GM12878 (cell line): ENCODE measurements around the gene ARHGAP26. TPM values are rescaled to one million over a fixed set of nuclear protein-coding genes. Genes with fewer than 3 reads are reported as not detected.
A peak's percentile ranks its signal among the peaks of the same experiment; 100 is the strongest.

Experiments
- ATAC-seq: fragments of 200-7000 bp; cut with Tn5 transposase; 3 replicates; pipeline ENCODE4 v1.9.1; 2020; ENCODE audit warnings: mild to moderate bottlenecking, moderate library complexity
- BruUV-seq: library from RNA; stranded (reverse); fragments of 400-500 nt; replicated peaks from 2 replicates; lab custom pipeline; 2021; lab: Mats Ljungman, UMichigan
- CTCF ChIA-PET: fragments of 300-600 bp; sonication (Branson Sonifier 250); formaldehyde crosslinking; extraction: SDS; loops from one replicate; lab custom pipeline; 2021; ENCODE audit warnings: inconsistent platforms; lab: Yijun Ruan, JAX
- POLR2A ChIA-PET: fragments of 350-600 bp; formaldehyde crosslinking; extraction: SDS; loops from one replicate; lab custom pipeline; 2021; ENCODE audit warnings: inconsistent platforms; lab: Charles Lee
- RAD21 ChIA-PET: fragments of 300-600 bp; sonication (Branson Sonifier 250); formaldehyde crosslinking; loops from one replicate; lab custom pipeline; 2023; ENCODE audit warnings: antibody characterized with exemption; ENCODE audit not compliant: unreplicated experiment; lab: Charles Lee
- SMC1A ChIA-PET: fragments of 300-600 bp; sonication (Branson Sonifier 250); formaldehyde crosslinking; loops from one replicate; lab custom pipeline; 2023; ENCODE audit not compliant: unreplicated experiment, uncharacterized antibody; lab: Charles Lee
- DNase-seq: peaks from one replicate; pipeline ENCODE4 v3.0.0-alpha.2; 2011; ENCODE audit warnings: low read depth, low spot score
- FAIRE-seq: peaks from 3 replicates; lab custom pipeline; 2011; peaks lifted over from hg19 to GRCh38; lab: Jason Lieb, UNC
- H2AFZ ChIP-seq: 2 replicates; pipeline ENCODE4 v1.6.0; 2011; ENCODE audit warnings: low read depth, low read length, control low read depth; ENCODE audit not compliant: control insufficient read depth
- H3K27ac ChIP-seq: 2 replicates; pipeline ENCODE4 v1.5.1; 2011; ENCODE audit warnings: control low read depth; ENCODE audit not compliant: control insufficient read depth, insufficient read depth
- H3K27me3 ChIP-seq, 2 experiments: replicated peaks in 1 of 2; 2 replicates each; pipeline versions ENCODE4 v1.6.0 to v1.6.1; 2011; ENCODE audit warnings: low read length in 1 of 2; ENCODE audit not compliant: control insufficient read depth in 2 of 2, insufficient read depth in 2 of 2
- H3K36me3 ChIP-seq, 2 experiments: 2 replicates each; pipeline ENCODE4 v1.5.1; 2011; ENCODE audit warnings: low read length in 1 of 2; ENCODE audit not compliant: control insufficient read depth in 2 of 2, insufficient read depth in 2 of 2
- H3K4me1 ChIP-seq: 2 replicates; pipeline ENCODE4 v1.6.1; 2011; ENCODE audit warnings: mild to moderate bottlenecking, low read length, moderate library complexity, mixed read lengths; ENCODE audit not compliant: control insufficient read depth, insufficient read depth
- H3K4me2 ChIP-seq: 2 replicates; pipeline ENCODE4 v1.6.0; 2011; ENCODE audit warnings: control low read depth; ENCODE audit not compliant: control insufficient read depth, insufficient read depth
- H3K4me3 ChIP-seq: fragments of 200-600 bp; sonication (generic); 2 replicates; pipeline ENCODE4 v1.5.1; 2016
- H3K79me2 ChIP-seq: 2 replicates; pipeline ENCODE4 v1.6.0; 2011; ENCODE audit warnings: low read length; ENCODE audit not compliant: control insufficient read depth, insufficient read depth
- H3K9ac ChIP-seq: 2 replicates; pipeline ENCODE4 v1.8.0; 2011; ENCODE audit warnings: low read length, control low read depth, mixed read lengths; ENCODE audit not compliant: control insufficient read depth, insufficient read depth
- H3K9me3 ChIP-seq: replicated peaks from 3 replicates; pipeline ENCODE4 v1.5.1; 2011; ENCODE audit warnings: mild to moderate bottlenecking, low read length; ENCODE audit not compliant: control insufficient read depth, insufficient read depth
- H4K20me1 ChIP-seq: 2 replicates; pipeline ENCODE4 v1.6.0; 2011; ENCODE audit not compliant: control insufficient read depth, insufficient read depth
- FOXM1 ChIP-seq: IDR thresholded peaks from 2 replicates; pipeline ENCODE4 v1.6.1; 2012; ENCODE audit warnings: low read depth, mild to moderate bottlenecking, inconsistent platforms, low read length, moderate library complexity
- HDGF ChIP-seq: fragments of 450-650 bp; IDR thresholded peaks from 2 replicates; pipeline ENCODE4 v1.6.1; 2016; ENCODE audit warnings: antibody characterized with exemption
- MYC ChIP-seq: IDR thresholded peaks from 2 replicates; pipeline ENCODE4 v1.6.1; 2011; ENCODE audit warnings: mild to moderate bottlenecking, low read length, moderate library complexity, inconsistent platforms; ENCODE audit not compliant: insufficient read depth, insufficient replicate concordance, insufficient read length, severe bottlenecking
- NFYB ChIP-seq: IDR thresholded peaks from 2 replicates; pipeline ENCODE4 v1.6.1; 2011; ENCODE audit warnings: low read depth, mild to moderate bottlenecking, low read length, improper control_type of control experiment, moderate library complexity; ENCODE audit not compliant: insufficient read depth
- NR2C1 ChIP-seq: fragments of 450-650 bp; IDR thresholded peaks from 2 replicates; pipeline ENCODE4 v1.6.1; 2017; ENCODE audit warnings: antibody characterized with exemption, mild to moderate bottlenecking, moderate library complexity
- PAX5 ChIP-seq: IDR thresholded peaks from 2 replicates; pipeline ENCODE4 v1.6.1; 2011; ENCODE audit warnings: low read depth, low read length, borderline replicate concordance
- RBBP5 ChIP-seq: fragments of 200-600 bp; sonication (generic); conservative IDR thresholded peaks from 2 replicates; pipeline ENCODE4 v1.6.1; 2016
- SRF ChIP-seq, 2 experiments: IDR thresholded peaks; 2 replicates each; pipeline ENCODE4 v1.6.1; 2011; ENCODE audit warnings: low read depth in 2 of 2, low read length in 2 of 2, mild to moderate bottlenecking in 1 of 2, moderate library complexity in 1 of 2
- WRNIP1 ChIP-seq: IDR thresholded peaks from 2 replicates; pipeline ENCODE4 v1.6.1; 2011; ENCODE audit warnings: low read depth, low read length, improper control_type of control experiment, borderline replicate concordance
- WGBS: methylation state at CpG from one replicate; pipeline ENCODE4 v1.1.6; 2016; ENCODE audit warnings: low lambda C conversion rate; ENCODE audit not compliant: insufficient replicate concordance, insufficient coverage; ENCODE audit errors: missing lambda C conversion rate; 5-methylcytosine and 5-hydroxymethylcytosine counted together
- in situ Hi-C: fragments of 300-500 bp; cut with MboI; formaldehyde crosslinking; loops from 9 replicates; pipeline ENCODE4 v1.14.3; 2018; ENCODE audit warnings: mixed read lengths
- intact Hi-C: fragments of 100-400 bp; cut with micrococcal nuclease; formaldehyde crosslinking; loops from one replicate; pipeline ENCODE4 v1.14.2; 2022; ENCODE audit not compliant: unreplicated experiment
- polyA plus RNA-seq, 11 experiments: library from polyadenylated mRNA; depleted of rRNA in 4 of 11; unstranded in 6 of 11; stranded (reverse) in 5 of 11; fragments of >200 nt; fragmentation: Nextera tagmentation in 4 of 11; fragmentation: Illumina TruSeq in 1 of 11; extraction: Ambion mirVana in 4 of 11; extraction: Trizol in 1 of 11; gene quantifications; 1 replicate in 1 of 11; 2 replicates in 10 of 11; pipeline versions ENCODE4 v1.2.1 to v1.2.3, GENCODE V29; 2011 to 2016; ENCODE audit warnings: inconsistent platforms in 2 of 11, missing spikeins in 2 of 11, low read depth in 1 of 11
- total RNA-seq, 4 experiments: library from RNA; depleted of rRNA in 3 of 4; stranded (reverse); fragments of >200 nt in 3 of 4; fragmentation: Illumina TruSeq in 1 of 4; extraction: Trizol in 1 of 4; gene quantifications; 2 replicates each; pipeline versions ENCODE4 v1.2.1 to v1.2.3, GENCODE V29; 2013 to 2021
- TF ChIP-seq, protein P1 (sequence below): fragments of 450-650 bp; formaldehyde crosslinking; IDR thresholded peaks from 2 replicates; pipeline ENCODE4 v1.4.0; 2020; ENCODE audit warnings: mild to moderate bottlenecking, moderate library complexity
- TF ChIP-seq, protein P2 (sequence below): IDR thresholded peaks from 2 replicates; pipeline ENCODE4 v1.6.1; 2012; ENCODE audit warnings: low read length, inconsistent platforms
- TF ChIP-seq, protein P3 (sequence below): fragments of 150-350 bp; IDR thresholded peaks from 2 replicates; pipeline ENCODE4 v1.6.1; 2014; ENCODE audit warnings: mild to moderate bottlenecking, low read depth, low read length
- TF ChIP-seq, protein P4 (sequence below): fragments of 450-650 bp; IDR thresholded peaks from 2 replicates; pipeline ENCODE4 v1.6.1; 2017; ENCODE audit warnings: low read depth, mild to moderate bottlenecking, moderate library complexity

Gene ARHGAP26
- total and polyA plus RNA-seq, 10 of the 15 experiments (the other 5 are each of a cell fraction or from before 2014, with no cell fraction given), result 9.4 to 41.5 (median 19.3) TPM

DNA sequence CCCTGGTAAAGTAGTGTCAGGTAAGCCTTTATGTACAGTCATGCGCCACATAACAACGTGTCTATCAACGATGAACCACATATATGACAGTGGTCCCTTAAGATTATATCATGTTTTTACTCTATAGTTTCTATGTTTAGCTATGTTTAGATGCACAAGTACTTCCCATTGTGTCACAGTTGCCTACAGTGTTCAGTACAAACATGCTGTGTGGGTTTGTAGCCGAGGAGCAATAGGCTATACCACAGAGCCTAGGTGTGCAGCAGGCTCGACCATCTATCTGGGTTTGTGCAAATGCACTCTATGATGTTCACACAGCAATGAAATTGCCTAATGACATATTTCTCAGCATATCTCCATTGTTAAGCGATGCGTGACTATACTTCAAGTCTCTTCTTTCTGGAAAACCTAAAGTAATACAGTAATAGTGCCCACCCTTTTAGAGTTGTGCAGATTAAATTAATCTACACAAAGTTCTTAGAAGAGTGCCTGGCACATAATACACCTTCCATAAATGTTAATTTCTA is 295.9 kb downstream of the ARHGAP26 start:
- DNase-seq (no peak), ATAC-seq (peak; percentile 50), FAIRE-seq (no peak)
- no peak overlapping the region for H3K4me3 ChIP-seq
- SMC1A ChIA-PET, result interaction anchor here (0.6 to 19.4 kb wide), 24 partner anchors 9 to 163 kb away, joined by 3 to 441 read pairs (median 6); no protein-coding TSS in a partner anchor
- in situ Hi-C loops (no loop called here), intact Hi-C loops (loop anchor here (1.0 kb wide), 1 partner anchor 9 kb away; no protein-coding TSS in a partner anchor)
- no TSS peak for BruUV-seq
- peak overlapping the region; percentile 38; the same call in 1 of the 2 replicates for H3K4me2 ChIP-seq
- H2AFZ ChIP-seq, result no peak overlapping the region
- WGBS, result 56% methylated on average over 7 of the region's 7 CpGs
- RAD21 ChIA-PET, result interaction anchor here (0.7 to 19.7 kb wide), 12 partner anchors 9 to 147 kb away, joined by 3 to 337 read pairs (median 4); no protein-coding TSS in a partner anchor
- POLR2A ChIA-PET, result interaction anchor here (0.6 to 1.9 kb wide), 10 partner anchors 8 to 253 kb away, joined by 3 to 6 read pairs (median 4); no protein-coding TSS in a partner anchor
- H3K36me3 ChIP-seq, result peaks cover 5 to 7% of the 10 kb centered on the region in 2 experiments; a peak in 3 of 4 replicates
- peaks cover 3% of the 10 kb centered on the region for H3K79me2 ChIP-seq
- H3K27ac ChIP-seq, result peak overlapping the region; percentile 82
- H3K9ac ChIP-seq, result peak overlapping the region; percentile 4; the same call in 1 of the 2 replicates
- no peaks in the 10 kb centered on the region for H3K27me3 ChIP-seq
- H3K9me3 ChIP-seq, result peaks cover 3% of the 10 kb centered on the region; the same call in 2 of the 3 replicates
- no peaks in the 10 kb centered on the region for H4K20me1 ChIP-seq
- CTCF ChIA-PET, result interaction anchor here (0.6 to 1.8 kb wide), 6 partner anchors 11 to 226 kb away, joined by 3 read pairs; no protein-coding TSS in a partner anchor
- peaks cover 32% of the 10 kb centered on the region for H3K4me1 ChIP-seq
- TF ChIP-seq, protein P1, sequence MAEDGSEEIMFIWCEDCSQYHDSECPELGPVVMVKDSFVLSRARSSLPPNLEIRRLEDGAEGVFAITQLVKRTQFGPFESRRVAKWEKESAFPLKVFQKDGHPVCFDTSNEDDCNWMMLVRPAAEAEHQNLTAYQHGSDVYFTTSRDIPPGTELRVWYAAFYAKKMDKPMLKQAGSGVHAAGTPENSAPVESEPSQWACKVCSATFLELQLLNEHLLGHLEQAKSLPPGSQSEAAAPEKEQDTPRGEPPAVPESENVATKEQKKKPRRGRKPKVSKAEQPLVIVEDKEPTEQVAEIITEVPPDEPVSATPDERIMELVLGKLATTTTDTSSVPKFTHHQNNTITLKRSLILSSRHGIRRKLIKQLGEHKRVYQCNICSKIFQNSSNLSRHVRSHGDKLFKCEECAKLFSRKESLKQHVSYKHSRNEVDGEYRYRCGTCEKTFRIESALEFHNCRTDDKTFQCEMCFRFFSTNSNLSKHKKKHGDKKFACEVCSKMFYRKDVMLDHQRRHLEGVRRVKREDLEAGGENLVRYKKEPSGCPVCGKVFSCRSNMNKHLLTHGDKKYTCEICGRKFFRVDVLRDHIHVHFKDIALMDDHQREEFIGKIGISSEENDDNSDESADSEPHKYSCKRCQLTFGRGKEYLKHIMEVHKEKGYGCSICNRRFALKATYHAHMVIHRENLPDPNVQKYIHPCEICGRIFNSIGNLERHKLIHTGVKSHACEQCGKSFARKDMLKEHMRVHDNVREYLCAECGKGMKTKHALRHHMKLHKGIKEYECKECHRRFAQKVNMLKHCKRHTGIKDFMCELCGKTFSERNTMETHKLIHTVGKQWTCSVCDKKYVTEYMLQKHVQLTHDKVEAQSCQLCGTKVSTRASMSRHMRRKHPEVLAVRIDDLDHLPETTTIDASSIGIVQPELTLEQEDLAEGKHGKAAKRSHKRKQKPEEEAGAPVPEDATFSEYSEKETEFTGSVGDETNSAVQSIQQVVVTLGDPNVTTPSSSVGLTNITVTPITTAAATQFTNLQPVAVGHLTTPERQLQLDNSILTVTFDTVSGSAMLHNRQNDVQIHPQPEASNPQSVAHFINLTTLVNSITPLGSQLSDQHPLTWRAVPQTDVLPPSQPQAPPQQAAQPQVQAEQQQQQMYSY (CRISPR knock-in tag), result no peak
- TF ChIP-seq SRF (IDR thresholded peaks at IDR 0.05; ENCODE audit: low read depth in 2 of 2, low read length in 2 of 2), result no peak
- peak; percentile 52; the same call in 1 of the 2 replicates for TF ChIP-seq PAX5
- TF ChIP-seq NR2C1, result no peak
- 0 out of 2 replicates have a peak, but pooled peaks have one; percentile 43 for TF ChIP-seq FOXM1
- no peak for TF ChIP-seq MYC
- no peak for TF ChIP-seq HDGF
- TF ChIP-seq RBBP5, result no peak
- TF ChIP-seq WRNIP1, result no peak
- TF ChIP-seq, protein P2, sequence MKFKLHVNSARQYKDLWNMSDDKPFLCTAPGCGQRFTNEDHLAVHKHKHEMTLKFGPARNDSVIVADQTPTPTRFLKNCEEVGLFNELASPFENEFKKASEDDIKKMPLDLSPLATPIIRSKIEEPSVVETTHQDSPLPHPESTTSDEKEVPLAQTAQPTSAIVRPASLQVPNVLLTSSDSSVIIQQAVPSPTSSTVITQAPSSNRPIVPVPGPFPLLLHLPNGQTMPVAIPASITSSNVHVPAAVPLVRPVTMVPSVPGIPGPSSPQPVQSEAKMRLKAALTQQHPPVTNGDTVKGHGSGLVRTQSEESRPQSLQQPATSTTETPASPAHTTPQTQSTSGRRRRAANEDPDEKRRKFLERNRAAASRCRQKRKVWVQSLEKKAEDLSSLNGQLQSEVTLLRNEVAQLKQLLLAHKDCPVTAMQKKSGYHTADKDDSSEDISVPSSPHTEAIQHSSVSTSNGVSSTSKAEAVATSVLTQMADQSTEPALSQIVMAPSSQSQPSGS, result peak; percentile 85; the same call in 1 of the 2 replicates
- TF ChIP-seq, protein P3, sequence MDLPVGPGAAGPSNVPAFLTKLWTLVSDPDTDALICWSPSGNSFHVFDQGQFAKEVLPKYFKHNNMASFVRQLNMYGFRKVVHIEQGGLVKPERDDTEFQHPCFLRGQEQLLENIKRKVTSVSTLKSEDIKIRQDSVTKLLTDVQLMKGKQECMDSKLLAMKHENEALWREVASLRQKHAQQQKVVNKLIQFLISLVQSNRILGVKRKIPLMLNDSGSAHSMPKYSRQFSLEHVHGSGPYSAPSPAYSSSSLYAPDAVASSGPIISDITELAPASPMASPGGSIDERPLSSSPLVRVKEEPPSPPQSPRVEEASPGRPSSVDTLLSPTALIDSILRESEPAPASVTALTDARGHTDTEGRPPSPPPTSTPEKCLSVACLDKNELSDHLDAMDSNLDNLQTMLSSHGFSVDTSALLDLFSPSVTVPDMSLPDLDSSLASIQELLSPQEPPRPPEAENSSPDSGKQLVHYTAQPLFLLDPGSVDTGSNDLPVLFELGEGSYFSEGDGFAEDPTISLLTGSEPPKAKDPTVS, result no peak
- TF ChIP-seq, protein P4, sequence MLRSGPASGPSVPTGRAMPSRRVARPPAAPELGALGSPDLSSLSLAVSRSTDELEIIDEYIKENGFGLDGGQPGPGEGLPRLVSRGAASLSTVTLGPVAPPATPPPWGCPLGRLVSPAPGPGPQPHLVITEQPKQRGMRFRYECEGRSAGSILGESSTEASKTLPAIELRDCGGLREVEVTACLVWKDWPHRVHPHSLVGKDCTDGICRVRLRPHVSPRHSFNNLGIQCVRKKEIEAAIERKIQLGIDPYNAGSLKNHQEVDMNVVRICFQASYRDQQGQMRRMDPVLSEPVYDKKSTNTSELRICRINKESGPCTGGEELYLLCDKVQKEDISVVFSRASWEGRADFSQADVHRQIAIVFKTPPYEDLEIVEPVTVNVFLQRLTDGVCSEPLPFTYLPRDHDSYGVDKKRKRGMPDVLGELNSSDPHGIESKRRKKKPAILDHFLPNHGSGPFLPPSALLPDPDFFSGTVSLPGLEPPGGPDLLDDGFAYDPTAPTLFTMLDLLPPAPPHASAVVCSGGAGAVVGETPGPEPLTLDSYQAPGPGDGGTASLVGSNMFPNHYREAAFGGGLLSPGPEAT, result no peak
- no peak for TF ChIP-seq NFYB
